D341Med (cell line): ENCODE results near the gene FANCC.

Source experiments
- DNase-seq: peaks from one replicate; pipeline ENCODE4 v3.0.0; 2012; ENCODE audit warnings: low spot score

Gene FANCC

DNA sequence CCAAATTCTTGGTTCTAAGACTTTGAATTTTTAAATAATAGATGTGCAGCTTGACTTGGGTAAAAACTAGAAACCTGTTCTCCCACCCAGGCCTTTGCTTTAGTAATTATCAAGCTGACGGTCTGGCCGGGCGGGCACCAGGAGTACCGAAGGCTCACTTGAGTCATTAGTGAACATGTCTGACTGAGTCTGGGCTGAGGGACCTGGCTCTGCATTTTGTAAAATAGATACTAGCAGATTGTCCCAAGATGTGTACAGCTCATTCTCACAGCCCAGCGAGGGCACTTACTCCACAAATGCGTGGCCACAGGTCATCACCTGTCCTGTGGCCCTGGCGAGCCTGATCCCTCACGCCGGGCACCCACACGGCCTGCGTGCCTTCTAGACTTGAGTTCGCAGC, 216.2 kb downstream of the FANCC start:
- DNase-seq, result no peak

DNA sequence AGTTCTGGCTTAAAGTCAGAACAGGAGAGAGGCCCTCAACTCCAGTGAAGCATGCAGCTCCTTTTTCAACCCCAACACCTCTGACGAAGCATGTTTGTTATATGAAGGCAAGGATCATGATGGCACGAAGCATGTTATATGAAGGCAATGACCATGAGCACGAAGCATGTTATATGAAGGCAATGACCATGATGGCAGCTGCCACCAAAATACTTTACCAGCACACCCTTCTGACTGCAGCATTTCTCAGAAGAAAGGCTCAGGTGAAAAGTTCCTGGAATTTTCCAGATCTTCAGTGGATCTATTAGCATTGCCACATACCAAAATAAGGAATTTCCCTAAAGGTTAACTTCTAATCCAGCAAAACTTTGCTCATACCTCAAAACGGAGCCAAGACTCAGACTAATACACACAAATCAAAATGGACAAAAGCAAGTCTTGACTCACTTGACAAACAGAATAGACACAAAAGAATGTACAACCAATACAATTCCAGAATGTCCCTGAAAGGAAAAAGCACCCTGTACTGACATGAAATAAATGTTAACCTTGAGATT, 217.4 kb downstream of the FANCC start:
- DNase-seq, result no peak

DNA sequence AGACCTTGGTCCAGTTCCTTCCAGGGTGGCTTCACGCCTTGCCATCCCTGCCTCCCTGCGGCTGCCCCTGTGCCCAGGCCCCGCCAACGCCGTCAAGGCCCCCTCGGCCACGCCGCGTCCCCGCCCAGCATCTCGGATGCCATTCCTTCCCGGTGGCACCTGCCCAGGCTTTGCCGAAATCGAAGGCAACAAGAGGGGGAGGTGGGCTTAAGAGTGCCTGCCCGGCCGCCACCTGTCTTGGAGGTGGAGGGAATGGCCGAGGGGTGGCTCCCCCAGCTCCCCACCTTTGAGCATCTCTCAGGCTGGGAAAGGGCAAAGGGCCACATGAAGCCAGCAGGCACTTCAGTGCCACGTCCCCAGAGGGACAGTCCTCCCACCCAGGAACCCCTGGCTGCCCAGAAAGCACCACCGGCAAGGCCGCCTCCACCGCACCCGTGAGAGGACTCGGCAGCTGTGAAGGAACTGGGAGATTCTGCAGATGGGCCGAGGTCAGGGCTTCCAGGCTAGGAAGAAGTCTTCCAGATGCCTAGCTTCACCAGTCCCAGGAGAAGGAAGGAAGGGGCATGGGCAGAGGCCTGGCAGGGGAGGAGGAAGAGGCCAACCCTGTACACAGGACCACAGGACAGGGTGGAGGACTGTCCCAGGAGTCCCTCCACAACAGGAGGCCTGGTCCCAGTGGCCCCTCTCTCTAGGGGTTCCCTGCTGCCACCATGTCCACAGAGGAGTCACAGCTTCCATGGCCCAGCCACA, 218.0 kb downstream of the FANCC start:
- DNase-seq, result no peak

DNA sequence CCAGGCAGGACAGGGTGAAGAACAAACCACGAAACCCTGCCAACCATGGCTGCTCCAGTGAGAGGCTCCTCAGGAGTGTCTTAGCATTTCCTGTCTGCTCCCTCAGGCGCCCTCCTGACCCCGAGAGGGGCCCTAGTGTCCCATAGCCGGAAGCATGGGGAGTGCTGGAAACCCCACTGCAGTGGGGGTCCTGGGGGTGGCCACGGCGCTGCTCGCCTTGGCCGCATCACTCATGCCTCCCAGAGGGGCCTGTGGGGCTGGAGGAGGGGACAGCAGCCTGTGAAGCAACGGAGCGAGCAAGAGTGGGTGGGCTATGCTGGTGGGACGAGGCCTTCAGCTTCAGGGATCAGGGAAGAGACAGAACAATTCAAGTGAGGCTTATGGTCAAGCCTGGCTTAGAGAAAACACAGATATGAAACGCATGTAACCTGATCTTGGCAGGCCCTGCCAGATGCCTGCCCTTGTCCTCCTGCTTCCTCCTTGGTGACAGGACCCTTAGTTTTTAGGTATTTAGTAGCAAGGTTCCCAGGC, 219.1 kb downstream of the FANCC start:
- DNase-seq, result no peak

DNA sequence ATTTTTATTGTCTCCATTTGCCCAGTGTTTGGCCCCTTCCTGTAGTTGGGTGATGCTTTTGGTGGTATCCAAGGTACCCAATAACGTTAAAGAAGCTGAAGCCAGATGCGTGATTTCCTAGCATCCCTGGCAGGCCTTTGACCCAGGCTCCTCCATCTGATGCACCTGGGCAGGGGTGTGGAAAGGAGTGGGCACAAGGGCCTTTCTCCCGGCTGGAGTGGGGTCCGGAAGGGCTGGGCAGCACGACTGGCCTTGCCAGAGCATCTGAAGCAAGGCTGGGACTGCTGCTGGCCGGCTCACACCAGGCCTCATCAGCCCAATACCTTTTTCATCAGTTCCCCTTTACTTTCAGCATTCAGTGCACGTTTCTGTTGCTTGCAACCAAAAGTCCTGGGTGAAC, 220.2 kb downstream of the FANCC start:
- DNase-seq, result no peak

DNA sequence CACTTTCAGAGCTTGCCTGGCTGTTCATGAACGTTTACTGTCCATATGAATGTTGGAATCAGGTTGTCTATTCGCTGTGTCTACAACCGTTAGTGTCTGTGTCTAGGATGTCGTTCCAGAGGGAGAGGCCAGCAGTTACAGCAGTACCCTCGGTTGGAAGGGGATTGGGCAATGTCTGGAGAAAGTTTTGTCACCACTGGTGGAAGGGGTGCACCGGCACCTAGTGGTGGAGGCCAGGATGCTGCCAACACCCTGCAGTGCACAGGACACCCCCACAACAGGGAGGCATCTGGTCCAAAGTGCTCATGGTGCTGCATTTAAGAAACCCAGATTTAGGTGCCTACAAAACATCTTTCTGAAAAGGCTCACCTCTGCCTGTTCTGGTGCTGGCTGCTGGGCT, 220.7 kb downstream of the FANCC start:
- no peak for DNase-seq

DNA sequence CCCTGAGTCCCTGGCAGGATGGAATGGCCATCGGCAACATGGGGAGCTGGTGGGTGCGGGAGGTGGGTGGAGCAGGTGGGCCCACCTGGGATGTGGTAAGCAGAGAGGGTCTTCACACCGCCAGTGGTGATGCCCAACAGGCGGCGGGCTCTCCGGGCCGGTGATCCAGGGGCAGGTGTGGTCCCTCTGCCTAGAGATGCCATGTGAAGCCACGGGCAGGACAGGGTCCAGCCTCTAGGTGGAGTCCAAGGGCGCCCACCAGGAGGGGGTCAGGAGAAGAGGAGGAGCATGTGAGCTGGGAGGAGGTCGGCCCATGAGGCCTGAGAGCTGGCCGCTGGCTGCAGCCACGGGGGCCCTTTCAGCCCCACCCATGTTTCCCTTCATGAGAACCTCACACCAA, 221.1 kb downstream of the FANCC start:
- DNase-seq, result no peak

DNA sequence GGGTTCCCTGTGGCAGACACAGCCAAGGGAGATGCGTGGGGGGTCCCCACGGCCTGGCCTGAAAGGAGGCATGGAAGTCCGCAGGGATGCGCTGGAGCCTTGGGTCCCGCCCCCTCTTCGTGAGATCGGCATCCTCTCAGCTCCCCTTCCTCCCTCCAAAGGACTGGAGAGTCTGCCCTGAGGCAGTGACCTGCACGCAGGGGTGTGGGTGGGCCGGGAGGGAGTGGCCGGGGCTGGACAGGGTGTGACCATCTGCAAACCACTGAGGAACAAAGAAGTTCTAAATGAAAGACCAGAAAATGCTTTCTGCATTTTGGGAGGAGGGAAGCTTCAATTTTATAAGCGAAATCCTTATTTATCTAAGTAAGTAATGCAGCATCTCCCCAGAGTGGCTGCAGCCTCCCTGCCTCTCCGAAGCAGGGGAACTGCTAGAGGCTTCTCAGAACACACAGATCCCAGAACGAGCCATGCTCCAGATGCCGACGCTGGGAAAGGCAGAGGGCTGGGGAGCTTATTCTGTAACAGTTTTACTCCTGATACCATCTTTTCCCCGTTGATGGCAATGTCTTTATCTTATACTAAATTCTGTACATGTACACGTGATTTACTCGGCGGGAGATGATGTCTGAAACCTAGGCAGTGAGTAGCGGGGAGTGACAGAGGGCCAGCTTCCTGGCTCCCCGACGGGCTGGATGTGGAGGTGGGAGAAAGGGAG, 221.7 kb downstream of the FANCC start:
- no peak for DNase-seq

DNA sequence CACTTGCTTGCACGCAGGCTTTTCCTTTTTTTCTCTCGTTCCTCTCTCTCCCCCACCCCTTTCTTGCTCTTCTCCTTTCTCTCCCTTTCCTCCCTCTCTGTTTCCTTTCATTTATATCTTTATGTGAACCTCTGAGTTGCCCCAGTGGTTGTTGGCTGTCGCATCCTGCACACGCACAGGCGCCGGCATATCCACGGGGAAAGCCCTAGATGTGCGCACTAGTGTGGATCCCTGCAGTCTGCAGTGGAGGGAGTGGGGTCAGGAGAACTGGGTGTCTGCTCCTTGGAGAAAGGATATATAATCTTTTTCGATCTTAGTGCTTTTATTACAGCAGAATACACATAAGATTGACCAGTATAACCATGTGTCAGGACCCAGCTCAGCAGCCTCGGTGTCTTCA, 223.5 kb downstream of the FANCC start:
- DNase-seq, result no peak

DNA sequence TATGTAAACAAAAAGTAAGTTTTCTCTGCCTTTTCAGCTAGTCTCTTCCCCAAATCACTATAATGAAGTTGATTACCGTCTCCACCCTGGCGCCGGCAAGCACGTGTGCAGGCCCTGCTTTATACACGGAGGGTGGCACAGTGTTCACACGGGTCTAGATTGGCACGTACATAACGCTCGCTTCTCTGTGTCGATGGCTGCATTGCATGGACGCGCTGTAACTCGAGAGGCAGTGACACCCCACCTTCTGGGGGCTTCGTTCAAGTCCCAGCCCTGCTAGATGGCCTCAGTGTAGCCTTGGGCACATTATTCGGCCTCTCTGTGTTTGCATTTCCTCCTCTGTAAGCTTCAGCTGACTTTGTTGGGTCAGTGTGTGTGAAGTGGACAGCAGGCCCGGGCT, 223.9 kb downstream of the FANCC start:
- no peak for DNase-seq

DNA sequence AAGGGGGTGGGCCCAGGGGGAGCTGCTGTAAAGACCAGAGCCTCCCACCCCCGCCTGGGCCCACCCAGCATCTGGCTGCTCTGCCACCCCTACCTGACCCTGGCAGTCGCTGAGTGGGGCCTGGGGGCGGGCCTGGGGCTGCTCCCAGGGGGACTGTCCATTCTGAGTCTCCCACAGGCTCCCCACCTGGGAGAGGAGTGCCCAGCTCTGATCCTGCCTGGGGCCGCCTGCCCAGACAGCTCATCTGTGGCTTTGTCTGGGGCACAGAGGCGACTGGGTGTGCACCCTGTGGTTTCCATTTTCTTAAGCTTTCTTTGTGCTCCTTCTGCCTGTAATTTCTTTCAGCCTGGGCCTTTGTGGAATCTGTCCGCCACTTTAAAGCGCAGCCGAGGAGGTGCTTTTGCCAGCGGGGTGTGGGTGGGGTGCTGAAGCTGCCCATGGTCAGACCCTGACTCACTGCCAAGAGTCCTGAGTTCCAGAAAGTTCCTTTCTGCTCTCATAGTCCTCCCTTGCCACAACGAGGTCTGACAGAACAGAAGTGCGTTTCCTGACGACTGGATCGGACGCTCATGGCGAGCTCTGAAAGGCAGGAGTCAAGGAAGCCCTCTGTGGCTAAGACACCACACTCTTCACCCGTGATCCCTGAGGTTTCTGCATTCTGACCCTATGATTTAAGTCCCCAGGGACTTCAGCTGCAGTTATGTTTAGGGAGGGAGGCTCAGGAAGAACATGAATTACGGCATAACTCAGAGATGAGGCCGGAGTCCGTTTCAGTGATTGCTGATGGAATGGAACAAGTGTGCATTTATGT, 225.0 kb downstream of the FANCC start:
- DNase-seq, result no peak

DNA sequence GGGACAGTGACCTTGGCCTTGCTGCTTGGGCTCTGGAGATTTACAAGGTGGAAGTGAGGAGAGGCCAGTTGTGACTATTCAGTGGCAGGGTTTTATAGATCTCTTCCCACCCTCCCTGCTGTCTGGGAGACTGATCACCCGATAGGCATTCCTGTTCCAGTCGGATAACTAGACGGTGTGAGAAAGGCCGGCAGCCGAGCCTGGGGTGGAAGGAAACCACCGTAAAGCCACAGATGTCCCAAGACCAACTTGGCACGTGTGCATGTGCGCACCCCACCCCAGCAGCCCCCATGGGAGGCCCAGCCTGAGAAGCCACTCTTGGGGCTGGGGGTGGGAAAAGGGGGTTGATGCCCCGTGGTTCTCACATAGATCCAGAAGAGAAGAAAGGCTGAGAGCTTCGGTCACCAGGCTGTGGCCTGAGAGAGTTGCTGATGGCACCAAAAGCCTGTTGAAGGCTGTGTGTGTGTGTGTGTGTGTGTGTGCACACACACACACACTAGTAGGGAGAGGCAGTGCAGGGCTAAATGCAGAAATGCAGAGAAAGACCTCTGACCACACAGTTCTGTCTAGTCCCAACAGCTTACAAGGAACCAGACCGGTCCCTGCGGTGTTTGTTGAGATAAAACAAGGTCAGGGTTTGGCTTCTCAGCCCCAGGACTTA, 225.8 kb downstream of the FANCC start:
- DNase-seq, result no peak

DNA sequence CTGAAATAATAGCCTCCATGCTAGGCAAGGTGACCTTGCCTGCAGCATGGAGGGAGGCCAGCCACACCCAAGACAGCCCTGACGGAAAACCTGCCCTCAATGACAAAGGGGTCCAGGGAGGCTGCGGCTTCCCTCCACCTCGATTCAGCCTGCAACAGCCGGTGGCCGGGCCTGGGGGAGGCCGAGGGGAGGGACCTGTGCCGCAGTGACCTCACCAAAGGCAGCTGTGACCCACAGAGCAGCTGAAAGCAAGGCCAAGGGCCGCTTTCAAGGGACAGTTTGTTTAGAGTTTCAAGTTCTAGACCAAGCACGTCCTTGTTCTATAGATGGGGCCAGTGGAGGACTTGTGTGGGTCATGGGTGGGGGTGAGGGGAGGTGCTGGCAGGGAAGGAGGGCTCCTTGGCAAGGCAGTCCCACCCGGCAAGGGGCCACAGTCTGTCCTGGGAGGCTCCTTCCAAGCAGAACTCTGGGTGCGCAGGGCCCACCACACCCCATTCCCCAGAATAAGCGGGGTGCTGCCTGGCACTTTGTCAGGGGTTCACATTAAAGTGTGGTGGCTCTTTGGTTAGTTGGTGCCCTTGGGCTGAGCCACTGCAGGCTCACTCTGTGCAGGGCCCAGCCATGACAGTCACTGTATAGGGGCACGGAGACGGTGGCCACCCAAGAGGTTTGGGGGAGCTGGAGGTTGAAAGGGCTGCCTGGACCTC, 226.5 kb downstream of the FANCC start:
- no peak for DNase-seq

DNA sequence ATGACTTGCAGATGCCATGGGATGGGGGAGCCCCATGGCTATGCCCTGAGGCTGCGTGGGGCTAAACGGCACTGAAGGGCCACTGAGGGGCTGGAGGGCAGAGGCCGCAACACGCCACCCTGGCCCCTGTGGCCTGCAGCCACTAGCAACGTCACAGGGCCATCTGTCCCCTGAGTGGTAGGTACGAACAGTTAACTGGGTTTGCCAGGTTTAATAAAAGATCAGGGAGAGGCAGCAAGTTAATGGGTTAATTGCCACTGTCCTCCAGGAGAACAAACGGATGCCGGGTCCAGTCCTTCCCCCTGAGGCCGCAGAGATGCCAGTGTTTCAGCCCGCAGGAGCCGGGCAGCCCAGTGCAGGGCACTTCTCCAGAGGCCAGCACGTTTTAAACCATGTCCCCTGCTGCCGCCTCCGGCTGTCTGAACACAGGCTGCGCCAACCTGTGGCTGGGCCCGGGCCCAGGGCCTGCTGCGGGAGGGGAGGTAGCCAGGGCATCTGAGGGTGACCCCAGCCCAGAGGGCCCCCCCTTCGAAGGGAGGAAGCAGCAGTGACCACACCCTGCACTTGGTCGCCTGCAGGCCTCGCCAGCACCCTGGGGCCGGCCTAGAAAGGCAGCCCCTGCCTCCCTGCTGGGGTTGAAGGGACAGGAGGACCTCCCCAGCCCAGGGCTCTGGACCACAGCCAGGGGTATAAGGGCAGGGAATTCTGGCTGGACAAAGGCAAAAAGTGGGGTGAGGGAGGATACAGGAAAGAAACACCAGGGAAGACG, 227.3 kb downstream of the FANCC start:
- no peak for DNase-seq

DNA sequence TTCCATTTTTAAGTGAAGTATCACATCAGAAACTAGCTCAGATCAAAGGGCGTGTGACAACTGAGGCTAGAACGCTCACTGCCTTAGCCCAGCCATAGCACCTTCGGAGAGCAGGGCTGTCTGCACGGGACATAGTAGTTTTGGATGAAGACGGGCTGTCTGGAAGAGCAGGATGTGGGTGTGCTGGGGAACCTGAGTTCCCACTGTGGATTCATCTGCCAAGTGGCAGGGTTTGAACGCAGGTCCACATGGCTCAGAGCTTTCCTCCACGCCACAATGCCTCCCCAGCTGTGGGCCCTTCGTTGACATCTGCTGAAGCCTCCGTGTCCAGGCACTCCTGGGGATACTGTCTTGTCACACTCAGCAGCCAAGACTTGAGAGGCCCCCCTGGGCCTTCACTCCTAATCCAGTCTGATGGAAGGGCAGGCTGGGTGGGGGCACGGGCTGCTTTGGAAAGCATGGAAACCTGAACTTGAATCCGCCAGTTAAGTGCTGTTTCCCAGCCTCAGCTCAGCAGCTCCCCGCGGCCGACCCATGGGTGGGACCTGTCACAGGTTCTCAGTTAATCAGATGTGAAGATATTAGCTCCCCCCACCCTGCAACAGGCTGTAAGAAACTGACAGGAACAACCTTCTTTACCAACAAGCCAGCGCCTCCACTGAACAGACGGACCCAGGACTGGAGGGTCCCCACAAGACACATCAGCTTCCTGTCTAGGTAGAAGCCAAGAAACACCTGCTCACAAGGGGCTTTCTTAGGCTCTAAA, 228.1 kb downstream of the FANCC start:
- DNase-seq, result no peak

DNA sequence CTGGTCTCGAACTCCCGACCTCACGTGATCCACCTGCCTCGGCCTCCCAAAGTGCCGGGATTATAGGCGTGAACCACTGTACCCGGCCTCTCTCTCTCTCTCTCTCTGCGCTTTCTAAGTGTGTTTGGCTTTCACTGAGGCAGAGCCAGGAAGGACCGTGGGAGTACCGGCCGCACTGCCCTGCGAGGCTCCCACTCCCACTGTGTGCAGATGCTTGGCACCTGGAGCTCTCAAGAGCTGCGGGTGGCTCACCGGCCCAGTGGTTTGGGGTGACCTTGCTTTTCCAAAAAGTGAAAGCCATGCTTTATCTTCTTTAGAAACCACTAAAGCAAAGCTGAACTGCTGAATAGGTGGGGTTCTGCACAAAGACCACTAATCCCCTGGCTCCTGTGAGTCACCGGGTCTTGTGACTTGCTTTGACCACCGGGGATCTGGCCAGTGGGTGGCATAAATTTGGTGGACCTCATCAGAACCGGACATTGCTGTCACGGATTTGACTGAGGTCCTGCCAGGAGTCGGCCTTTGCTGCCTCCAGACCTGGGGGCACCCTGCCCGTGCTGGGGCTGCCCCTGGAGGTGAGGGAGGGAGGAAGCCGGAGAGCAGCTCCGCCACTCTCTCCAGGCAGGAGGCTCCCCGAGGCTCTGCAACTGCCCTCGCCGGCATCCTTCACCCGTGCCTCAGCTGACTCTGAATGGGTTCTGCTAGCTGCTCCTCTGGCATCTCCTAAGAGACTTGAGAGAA, 228.9 kb downstream of the FANCC start:
- no peak for DNase-seq

DNA sequence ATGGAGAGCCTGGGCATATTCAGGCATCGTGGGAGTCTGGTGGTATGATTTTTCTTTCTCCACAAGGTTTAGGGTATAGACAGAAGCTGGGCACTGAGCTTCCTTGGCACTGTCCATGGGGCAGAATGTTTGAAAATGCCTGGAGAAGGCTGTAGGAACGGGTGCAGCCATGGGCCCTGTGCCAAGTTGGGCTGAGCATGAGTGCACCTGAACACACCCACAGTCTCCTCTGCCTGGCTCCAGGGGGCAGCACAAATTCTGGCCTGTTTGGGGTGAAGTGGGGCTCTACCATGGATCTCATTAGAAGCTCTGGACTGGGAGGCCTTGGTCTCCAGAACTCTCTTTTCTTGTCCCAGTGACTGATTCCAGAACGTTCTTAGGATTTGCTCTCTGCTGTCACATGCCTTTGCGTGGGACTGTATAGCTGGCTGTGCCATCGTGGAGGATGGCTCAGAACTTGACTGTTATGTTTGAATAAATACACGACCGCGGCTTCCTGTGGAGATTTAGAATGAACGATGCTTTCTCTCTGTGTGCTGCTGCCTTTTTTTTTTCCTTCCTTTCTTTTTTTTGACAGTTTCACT, 229.8 kb downstream of the FANCC start:
- DNase-seq, result no peak

DNA sequence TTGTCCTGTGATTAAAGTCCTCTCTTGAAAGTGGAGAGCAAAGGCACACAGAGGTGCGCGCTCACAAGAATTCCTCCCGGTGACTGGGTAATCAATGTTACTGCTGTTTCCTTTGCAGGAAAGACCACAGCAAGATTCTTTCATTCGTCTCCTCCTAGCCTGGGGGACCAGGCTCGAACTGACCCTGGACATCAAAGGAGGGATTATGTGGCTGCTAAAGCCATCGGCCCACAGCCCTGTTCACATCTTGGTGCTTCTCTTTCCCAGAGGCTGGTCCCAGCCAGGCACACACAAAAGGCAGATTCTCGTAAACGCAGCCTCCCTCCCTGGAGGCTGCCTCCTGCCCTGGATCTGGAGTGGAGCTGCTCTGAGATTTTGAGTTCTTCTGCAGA, 230.9 kb downstream of the FANCC start:
- DNase-seq, result no peak
